NCI-H128 (cell line): ENCODE results near the gene RAP1GDS1.
"Not testable (repeated sequence)": the region's sequence is repeated elsewhere in the genome, so short reads cannot be mapped to it uniquely, and the experiment has no call there.

Source experiments
- DNase-seq: peaks from one replicate; lab custom pipeline; 2025; ENCODE audit not compliant: unreplicated experiment; lab: John Stamatoyannopoulos, UW

RAP1GDS1 gene

DNA sequence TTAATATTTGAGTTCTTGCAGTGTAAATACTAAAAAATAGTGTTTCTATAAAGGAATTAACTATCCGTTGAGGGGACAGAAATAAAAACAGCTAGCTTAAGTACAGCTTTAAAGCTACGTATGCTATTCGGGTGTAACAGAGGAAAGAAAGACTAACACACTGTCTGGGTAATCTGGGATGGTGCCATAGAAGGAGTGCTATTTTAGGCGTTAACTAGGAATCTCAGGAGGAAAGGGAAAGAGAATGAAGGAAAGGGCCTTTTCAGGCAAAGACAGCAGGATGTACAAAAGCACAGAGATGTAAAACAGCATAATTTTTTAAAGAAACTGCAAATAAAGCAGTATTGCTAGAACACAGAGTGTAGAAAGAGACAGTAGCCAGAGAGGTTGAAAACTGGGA lies 161.8 kb downstream of the RAP1GDS1 start:
- no peak for DNase-seq

GRCh38 chr4:98430708-98431403 lies 169.7 kb downstream of the RAP1GDS1 start:
- no peak for DNase-seq

GRCh38 chr4:98433691-98434090 lies 172.5 kb downstream of the RAP1GDS1 start:
- DNase-seq: no peak

DNA sequence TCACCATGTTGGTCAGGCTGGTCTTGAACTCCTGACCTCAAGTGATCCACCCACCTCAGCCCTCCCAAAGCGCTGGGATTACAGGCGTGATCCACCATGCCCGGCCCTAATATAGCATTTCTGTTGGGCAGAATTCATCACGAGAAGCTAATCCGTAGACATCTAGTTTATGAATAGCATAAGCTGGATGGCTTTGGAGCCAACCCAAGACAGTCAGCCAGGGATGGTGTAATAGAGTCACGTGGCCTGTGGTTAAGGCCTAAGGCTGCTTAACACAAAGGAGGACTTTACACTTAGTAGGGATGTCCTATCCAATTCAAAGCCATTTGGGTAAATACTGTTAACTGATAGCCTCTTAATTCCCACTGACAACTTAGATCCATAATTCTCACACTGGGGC lies 173.6 kb downstream of the RAP1GDS1 start:
- DNase-seq: no peak

- DNase-seq: no peak
Measured at GRCh38 chr4:98444371-98444770, 183.2 kb downstream of the RAP1GDS1 start.

DNA sequence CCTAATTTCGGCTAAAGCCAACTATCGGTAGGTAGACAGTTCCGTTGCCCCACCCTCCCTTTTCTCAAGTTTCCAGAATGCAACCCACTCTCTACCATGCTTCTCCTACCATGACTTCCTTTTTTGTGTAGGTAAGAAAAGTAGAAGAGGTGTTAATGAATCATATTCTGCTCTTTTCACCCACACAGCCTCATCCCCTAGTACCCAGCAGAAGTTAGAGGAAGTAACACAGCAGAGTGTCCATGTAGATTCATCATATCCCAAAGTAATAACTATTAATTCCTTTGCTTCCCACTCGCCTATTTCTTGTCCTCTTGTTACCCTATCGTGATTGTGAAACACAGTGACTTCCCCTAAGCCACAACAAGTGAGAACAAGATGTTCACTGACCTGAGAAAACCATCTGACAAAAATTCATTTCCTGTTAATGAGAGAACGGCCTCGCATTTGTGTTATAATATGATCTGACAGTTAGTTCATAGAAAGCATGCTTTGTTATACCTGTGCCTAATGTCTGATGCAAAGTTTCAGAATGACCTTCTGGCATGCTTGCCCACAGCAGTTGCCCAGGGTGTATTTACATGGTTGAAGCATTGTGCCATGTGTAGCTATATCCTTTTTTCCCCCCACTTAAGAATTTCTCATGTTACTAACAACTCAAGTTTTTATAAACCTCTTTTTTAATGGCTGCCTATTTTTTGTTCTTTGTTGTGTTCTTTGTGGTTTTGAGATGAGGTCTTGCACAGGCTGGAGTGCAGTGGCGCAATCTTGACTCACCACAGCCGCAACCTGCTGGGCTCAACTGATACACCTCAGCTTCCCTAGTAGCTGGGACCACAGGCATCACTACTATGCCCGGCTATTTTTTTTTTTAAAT lies 185.6 kb downstream of the RAP1GDS1 start:
- DNase-seq: no peak

DNA sequence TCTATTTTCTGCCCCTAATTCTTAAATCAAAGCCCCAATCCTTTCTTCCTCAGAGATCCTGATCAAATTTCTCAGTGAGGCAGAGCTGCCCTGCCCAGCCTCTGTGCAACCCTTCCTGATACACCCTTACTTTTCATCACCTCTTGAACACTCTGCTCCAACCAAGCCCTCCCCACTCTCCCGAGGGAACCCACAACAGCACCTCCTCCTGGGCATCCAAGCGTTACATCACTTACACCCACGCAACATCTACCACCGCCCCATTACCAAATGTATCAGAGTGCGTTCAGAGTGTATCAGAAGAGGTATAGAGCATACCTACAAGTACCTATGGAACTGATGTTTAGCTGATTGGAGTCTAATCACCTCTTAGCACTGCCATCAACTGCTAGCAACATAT lies 186.5 kb downstream of the RAP1GDS1 start:
- no peak for DNase-seq

- DNase-seq: no peak
Measured at GRCh38 chr4:98448908-98449307, 187.7 kb downstream of the RAP1GDS1 start.

- no peak for DNase-seq
Measured at GRCh38 chr4:98452091-98452490, 190.9 kb downstream of the RAP1GDS1 start.

DNA sequence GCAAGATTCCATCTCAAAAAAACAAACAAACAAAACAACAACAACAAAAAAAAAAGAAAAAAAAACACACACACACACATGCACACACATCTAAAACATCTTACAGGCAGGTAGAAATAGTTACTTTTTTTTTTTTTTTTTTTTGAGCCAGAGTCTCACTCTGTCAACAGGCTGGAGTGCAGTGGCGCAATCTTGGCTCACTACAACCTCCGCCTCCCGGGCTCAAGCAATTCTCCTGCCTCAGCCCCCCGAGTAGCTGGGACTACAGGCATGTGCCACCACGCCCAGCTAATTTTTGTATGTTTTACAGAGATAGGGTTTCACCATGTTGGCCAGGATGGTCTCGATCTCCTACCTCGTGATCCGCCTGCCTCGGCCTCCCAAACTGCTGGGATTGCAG lies 196.2 kb downstream of the RAP1GDS1 start:
- DNase-seq: not testable (repeated sequence)

- DNase-seq: not testable (repeated sequence)
Measured at GRCh38 chr4:98461121-98461865, 200.1 kb downstream of the RAP1GDS1 start.

- no peak for DNase-seq
Measured at GRCh38 chr4:98462487-98462886, 201.3 kb downstream of the RAP1GDS1 start.

- no peak for DNase-seq
Measured at GRCh38 chr4:98466868-98467599, 205.8 kb downstream of the RAP1GDS1 start.

DNA sequence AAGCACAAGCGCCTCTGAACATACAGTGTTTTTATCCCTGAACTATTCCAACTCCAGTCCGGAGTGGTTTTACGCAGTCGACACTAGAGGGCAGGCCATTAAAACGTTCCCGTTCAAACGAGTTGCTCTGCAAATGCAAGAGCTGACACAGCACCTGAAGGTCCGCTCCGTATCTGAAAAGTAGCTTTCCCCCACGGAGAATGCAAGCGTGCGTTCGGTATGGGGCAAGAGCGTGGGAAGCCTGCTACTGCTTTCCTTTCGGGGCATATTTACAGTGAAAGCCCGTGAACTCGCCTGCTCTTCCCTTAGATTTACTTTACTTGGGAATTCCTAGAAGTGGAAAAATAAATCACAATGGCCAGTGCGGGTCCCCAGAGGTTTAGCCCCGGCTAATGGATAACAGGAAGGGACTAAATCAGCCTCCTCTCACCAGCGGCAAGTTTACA lies 206.5 kb downstream of the RAP1GDS1 start:
- peak; percentile 47 for DNase-seq

DNA sequence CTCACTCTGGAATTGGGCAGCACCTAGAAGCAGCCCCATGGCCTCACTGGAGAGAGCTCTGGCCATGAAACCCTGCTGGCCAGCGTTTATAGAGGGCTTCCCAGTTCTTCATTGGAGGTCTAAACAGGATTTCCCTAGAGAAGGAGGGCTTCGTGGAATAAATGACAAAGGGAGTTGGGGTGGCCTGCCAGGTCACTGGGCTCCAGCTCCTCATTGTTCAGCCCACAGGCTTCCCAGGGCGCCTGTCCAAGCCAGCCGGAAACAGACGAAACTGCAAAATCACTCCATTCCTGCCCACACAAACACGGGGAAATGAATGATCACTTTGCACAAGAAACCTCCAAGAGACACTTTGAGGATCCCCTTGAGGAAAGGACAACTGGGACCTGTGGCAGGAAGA lies 207.5 kb downstream of the RAP1GDS1 start:
- no peak for DNase-seq

GRCh38 chr4:98469771-98470170 lies 208.6 kb downstream of the RAP1GDS1 start:
- DNase-seq: no peak

GRCh38 chr4:98470366-98470765 lies 209.2 kb downstream of the RAP1GDS1 start:
- no peak for DNase-seq

- no peak for DNase-seq
Measured at GRCh38 chr4:98470831-98471230, 209.6 kb downstream of the RAP1GDS1 start.

- DNase-seq: no peak
Measured at GRCh38 chr4:98473046-98473445, 211.9 kb downstream of the RAP1GDS1 start.

DNA sequence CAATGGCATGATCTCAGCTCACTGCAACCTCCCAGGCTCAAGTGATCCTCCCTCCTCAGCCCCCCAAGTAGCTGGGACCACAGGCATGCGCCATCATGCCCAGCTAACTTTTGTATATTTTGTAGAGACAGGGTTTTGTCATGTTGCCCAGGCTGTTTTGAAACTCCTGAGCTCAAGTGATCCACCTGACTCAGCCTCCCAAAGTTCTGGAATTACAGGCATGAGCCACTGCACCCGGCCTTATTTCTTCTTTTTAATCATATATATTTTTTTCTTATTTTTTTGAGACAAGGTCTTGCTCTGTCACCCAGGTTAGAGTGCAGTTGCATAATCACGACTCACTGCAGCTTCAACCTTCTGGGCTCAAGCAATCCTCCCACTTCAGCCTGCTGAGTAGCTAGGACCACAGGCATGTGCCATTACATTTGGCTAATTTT lies 213.2 kb downstream of the RAP1GDS1 start:
- DNase-seq: no peak

DNA sequence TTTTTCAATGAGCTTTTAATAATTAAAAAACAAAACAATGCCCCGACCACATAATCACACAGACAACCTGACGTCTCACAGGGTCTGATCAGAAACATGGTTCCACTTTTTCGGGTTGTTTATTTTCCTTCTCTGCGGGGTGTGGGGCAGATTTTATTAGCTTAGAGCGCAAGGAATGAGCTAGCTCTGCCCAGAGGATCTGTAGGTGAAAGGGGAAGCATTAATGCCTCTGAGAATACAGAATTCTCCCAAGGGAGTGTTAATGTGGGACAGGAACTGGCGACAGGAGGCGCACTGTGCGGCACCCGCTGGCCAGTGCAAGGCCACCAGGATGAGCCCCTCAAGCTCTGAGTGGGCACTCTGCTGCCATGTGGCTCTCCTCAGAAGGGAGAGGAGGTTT lies 215.7 kb downstream of the RAP1GDS1 start:
- DNase-seq: no peak
